GM19372 (cell line): ENCODE data around the gene SORCS2.

ENCODE experiments used
- ATAC-seq: cut with Tn5 transposase; IDR thresholded peaks from one replicate; pipeline ENCODE4 v1.9.1; 2021; ENCODE audit warnings: mild to moderate bottlenecking, low read depth, moderate library complexity; ENCODE audit not compliant: unreplicated experiment

Gene SORCS2

GRCh38 chr4:7240306-7240705 is 48.0 kb downstream of the SORCS2 start:
- ATAC-seq: no peak

GRCh38 chr4:7241597-7242125 is 49.3 kb downstream of the SORCS2 start:
- no peak for ATAC-seq

- ATAC-seq: no peak
Measured at GRCh38 chr4:7242766-7243165, 50.4 kb downstream of the SORCS2 start.

GRCh38 chr4:7243609-7244330 is 51.4 kb downstream of the SORCS2 start:
- ATAC-seq: no peak

- no peak for ATAC-seq
Measured at GRCh38 chr4:7244331-7244665, 52.0 kb downstream of the SORCS2 start.

GRCh38 chr4:7244751-7245320 is 52.5 kb downstream of the SORCS2 start:
- ATAC-seq: no peak

- ATAC-seq: no peak
Measured at GRCh38 chr4:7247521-7247920, 55.2 kb downstream of the SORCS2 start.

- ATAC-seq: no peak
Measured at GRCh38 chr4:7247946-7248345, 55.6 kb downstream of the SORCS2 start.

- ATAC-seq: no peak
Measured at GRCh38 chr4:7248857-7249256, 56.5 kb downstream of the SORCS2 start.

GRCh38 chr4:7251321-7251720 is 59.0 kb downstream of the SORCS2 start:
- ATAC-seq: no peak

GRCh38 chr4:7252051-7252450 is 59.7 kb downstream of the SORCS2 start:
- no peak for ATAC-seq

GRCh38 chr4:7252510-7253340 is 60.4 kb downstream of the SORCS2 start:
- ATAC-seq: no peak

GRCh38 chr4:7253341-7253700 is 61.0 kb downstream of the SORCS2 start:
- ATAC-seq: no peak

- no peak for ATAC-seq
Measured at GRCh38 chr4:7253837-7254236, 61.5 kb downstream of the SORCS2 start.

GRCh38 chr4:7254736-7255487 is 62.6 kb downstream of the SORCS2 start:
- ATAC-seq: peak; percentile 80

- ATAC-seq: no peak
Measured at GRCh38 chr4:7255488-7255881, 63.1 kb downstream of the SORCS2 start.

GRCh38 chr4:7255996-7256395 is 63.7 kb downstream of the SORCS2 start:
- ATAC-seq: no peak

- ATAC-seq: no peak
Measured at GRCh38 chr4:7256984-7257810, 64.9 kb downstream of the SORCS2 start.

- no peak for ATAC-seq
Measured at GRCh38 chr4:7259039-7259438, 66.7 kb downstream of the SORCS2 start.

- no peak for ATAC-seq
Measured at GRCh38 chr4:7260569-7260968, 68.2 kb downstream of the SORCS2 start.
